H1 (cell line): ENCODE results near the gene PDE4D. TPM values are rescaled to one million over a fixed set of nuclear protein-coding genes. Genes with fewer than 3 reads are reported as not detected.

ENCODE experiments used
- CHD7 ChIP-seq: fragments of 300-600 bp; sonication (generic); IDR thresholded peaks from 2 replicates; pipeline ENCODE4 v1.7.1; 2012; ENCODE audit warnings: low read length, moderate library complexity, mild to moderate bottlenecking, inconsistent platforms; ENCODE audit not compliant: insufficient replicate concordance
- E2F6 ChIP-seq: IDR thresholded peaks from 2 replicates; pipeline ENCODE4 v1.6.1; 2012; ENCODE audit warnings: inconsistent platforms
- SAP30 ChIP-seq: fragments of 300-600 bp; sonication (generic); IDR thresholded peaks from 2 replicates; pipeline ENCODE4 v1.7.1; 2012; ENCODE audit warnings: low read length, moderate library complexity, mild to moderate bottlenecking, inconsistent platforms; ENCODE audit not compliant: insufficient read depth, insufficient replicate concordance
- SIX5 ChIP-seq: IDR thresholded peaks from 2 replicates; pipeline ENCODE4 v1.6.1; 2011; ENCODE audit warnings: mild to moderate bottlenecking, low read depth, low read length
- USF2 ChIP-seq: IDR thresholded peaks from 2 replicates; pipeline ENCODE4 v1.6.1; 2011; ENCODE audit warnings: low read length, improper control_type of control experiment
- polyA plus RNA-seq, 7 experiments: library from polyadenylated mRNA; depleted of rRNA in 3 of 7; stranded (reverse) in 5 of 7; unstranded in 2 of 7; fragments of >200 nt in 5 of 7; fragments of 200-250 nt in 2 of 7; gene quantifications; 1 replicate in 5 of 7; 2 replicates in 1 of 7; 4 replicates in 1 of 7; pipeline versions ENCODE4 v1.2.1 to v1.2.3, GENCODE V29; 2011 to 2013; ENCODE audit warnings: missing spikeins in 2 of 7, mixed read lengths in 2 of 7
- total RNA-seq: library from RNA; stranded (reverse); fragmentation: NEBNext Ultra II Directional; extraction: Animal tissue kit (Norgen Biotek cat#: 25700); gene quantifications from 2 replicates; pipeline ENCODE4 v1.2.1, GENCODE V29; 2021

PDE4D gene
- total and polyA plus RNA-seq, 2 of the 8 experiments (the other 6 are each of a cell fraction or from before 2014, with no cell fraction given) = 2.3 to 3.7 TPM

- TF ChIP-seq SAP30 (no peak), USF2 (no peak), CHD7 (no peak), E2F6 (no peak), SIX5 (no peak)
- TF ChIP-seq, all 59 proteins: peak for 0
These were observed 680.9 kb downstream of the PDE4D start (continued) for GRCh38 chr5:59212596-59212995.
